ENCODE results near the gene LRRC1.

Gene LRRC1

DNA sequence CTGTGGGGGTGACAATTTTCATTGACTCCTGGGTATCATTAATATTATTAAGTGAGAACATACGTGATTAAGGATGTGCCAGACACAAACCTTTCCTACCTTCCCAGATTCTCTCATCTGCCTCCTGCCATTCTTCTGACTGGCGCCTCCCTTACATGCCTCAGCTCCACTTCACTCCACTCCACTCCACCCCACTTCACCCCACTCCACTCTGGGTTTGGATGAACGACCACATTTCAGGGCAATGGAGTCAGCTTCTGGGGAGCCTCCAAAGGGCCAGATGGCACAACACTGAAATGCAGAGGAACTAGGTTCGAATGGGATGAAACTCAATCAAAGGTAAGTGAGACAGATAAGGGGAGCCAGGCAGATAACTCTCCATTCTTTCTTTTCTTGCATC is 40.5 kb upstream of the LRRC1 start:
- H3K4me3 ChIP-seq (ENCODE audit: low read depth, low read length), result no peak overlapping the region
- TF ChIP-seq, protein P1, sequence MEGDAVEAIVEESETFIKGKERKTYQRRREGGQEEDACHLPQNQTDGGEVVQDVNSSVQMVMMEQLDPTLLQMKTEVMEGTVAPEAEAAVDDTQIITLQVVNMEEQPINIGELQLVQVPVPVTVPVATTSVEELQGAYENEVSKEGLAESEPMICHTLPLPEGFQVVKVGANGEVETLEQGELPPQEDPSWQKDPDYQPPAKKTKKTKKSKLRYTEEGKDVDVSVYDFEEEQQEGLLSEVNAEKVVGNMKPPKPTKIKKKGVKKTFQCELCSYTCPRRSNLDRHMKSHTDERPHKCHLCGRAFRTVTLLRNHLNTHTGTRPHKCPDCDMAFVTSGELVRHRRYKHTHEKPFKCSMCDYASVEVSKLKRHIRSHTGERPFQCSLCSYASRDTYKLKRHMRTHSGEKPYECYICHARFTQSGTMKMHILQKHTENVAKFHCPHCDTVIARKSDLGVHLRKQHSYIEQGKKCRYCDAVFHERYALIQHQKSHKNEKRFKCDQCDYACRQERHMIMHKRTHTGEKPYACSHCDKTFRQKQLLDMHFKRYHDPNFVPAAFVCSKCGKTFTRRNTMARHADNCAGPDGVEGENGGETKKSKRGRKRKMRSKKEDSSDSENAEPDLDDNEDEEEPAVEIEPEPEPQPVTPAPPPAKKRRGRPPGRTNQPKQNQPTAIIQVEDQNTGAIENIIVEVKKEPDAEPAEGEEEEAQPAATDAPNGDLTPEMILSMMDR (IDR thresholded peaks at IDR 0.05; ENCODE audit: low read depth, low read length, missing control alignments), result no peak
- no peak for DNase-seq (ENCODE audit: low read depth)

DNA sequence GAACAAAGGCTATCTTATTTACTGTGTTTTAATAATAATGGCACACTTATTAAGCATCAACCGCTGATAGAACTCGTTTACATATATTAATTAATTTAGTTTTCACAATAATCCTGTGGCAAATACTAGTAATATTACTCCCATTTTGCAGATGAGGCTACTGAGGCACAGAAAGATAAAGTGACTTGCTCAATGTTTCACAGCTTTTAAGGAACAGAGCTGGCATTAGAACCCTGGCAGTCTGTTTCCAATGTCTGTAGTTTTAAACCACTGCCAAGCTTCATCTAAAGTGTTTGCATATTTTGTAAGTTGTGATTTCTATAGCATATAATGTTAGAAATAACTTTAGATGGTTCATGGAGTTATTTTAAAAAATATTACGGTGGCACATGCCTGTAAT is 38.4 kb upstream of the LRRC1 start:
- TF ChIP-seq, protein P1 (IDR thresholded peaks at IDR 0.05; ENCODE audit: low read depth, low read length, missing control alignments), result no peak
- no peak overlapping the region for H3K4me3 ChIP-seq (ENCODE audit: low read depth, low read length)

DNA sequence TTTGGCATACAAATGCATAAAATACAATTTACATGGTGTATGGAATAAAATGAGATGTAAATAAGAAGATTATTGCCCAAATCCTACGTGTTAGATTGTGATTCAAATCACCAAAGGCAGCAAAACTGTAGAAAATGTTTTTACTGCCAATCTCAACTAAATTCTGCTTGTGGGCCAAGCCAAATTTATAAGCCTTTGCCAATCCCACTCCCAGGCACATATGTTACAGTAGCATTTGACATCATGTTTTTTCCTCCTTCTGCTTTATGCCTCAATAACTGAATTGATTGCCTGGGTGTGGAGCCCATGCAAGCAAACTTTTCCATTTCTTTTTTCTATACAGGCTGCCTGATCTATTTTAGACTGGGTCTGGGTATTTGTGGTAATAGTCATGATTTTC is 36.3 kb upstream of the LRRC1 start:
- no peak for DNase-seq (ENCODE audit: low read depth)
- TF ChIP-seq, protein P1 (IDR thresholded peaks at IDR 0.05; ENCODE audit: low read depth, low read length, missing control alignments), result no peak

More for the DNA sequence above, 38.4 kb upstream of the LRRC1 start:
- no peak for DNase-seq (ENCODE audit: low read depth)

DNA sequence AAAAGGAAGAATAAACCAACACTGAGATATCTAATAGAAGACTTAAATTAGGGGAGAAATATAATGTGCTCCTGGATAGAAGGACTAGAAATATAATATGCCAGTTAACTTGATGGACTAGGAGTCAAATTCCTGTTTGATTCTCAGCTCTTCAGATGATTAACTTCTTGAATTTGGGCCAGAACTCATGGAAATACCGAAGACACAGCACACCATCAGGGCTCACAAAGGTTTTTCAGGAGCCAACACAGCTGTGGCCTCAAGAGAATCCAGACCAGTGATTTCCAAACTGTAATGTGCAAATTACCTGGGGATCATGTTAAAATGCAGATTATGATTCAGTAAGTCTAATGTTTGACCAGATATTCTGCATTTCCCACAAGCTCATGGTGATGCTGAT is 33.8 kb upstream of the LRRC1 start:
- TF ChIP-seq, protein P1 (IDR thresholded peaks at IDR 0.05; ENCODE audit: low read depth, low read length, missing control alignments), result no peak
- no peak for DNase-seq (ENCODE audit: low read depth)
- no peak overlapping the region for H3K4me3 ChIP-seq (ENCODE audit: low read depth, low read length)

More for the DNA sequence above, 36.3 kb upstream of the LRRC1 start:
- no peak overlapping the region for H3K4me3 ChIP-seq (ENCODE audit: low read depth, low read length)

DNA sequence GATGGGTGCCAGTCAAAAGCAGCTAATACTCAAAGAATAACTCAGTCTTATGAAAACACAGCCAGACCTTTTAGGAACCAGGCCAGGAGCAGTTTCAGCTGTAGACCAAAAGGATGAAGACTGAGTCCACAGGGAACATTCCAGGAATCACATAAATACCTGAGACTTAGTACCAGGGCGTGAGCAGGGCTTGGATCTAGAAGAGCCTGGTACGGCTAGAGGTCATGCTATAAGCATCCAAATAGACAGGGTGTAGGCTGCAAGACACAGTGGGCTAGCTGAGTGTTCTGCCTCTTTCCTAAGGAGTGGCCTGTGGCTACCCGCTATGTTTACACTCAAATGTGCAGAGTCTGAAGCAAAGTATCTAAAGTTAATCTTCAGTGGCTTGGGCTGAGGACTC is 29.5 kb upstream of the LRRC1 start:
- H3K4me3 ChIP-seq (ENCODE audit: low read depth, low read length), result no peak overlapping the region
- TF ChIP-seq, protein P1 (IDR thresholded peaks at IDR 0.05; ENCODE audit: low read depth, low read length, missing control alignments), result no peak
- DNase-seq (ENCODE audit: low read depth), result no peak

DNA sequence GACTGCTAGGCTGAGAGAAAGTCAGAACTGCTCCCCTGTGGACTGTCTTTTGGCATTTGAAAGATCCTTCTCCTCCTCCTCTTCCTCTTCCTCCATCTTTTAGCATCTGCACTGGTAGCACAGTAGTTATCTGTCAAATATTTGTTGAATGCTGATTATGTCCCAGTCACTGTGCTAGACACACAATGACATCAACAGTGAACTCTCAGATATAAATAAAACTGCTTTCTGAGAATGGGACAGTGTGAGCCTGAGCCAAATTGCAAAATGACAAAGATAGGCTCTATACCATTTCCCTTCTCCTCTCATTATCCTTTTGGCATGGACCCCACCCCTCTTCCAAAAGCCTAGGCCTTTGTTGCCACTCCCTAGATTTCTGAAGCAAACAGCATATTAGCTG is 27.9 kb upstream of the LRRC1 start:
- no peak overlapping the region for H3K4me3 ChIP-seq (ENCODE audit: low read depth, low read length)
- TF ChIP-seq, protein P1 (IDR thresholded peaks at IDR 0.05; ENCODE audit: low read depth, low read length, missing control alignments), result no peak
- no peak for DNase-seq (ENCODE audit: low read depth)

DNA sequence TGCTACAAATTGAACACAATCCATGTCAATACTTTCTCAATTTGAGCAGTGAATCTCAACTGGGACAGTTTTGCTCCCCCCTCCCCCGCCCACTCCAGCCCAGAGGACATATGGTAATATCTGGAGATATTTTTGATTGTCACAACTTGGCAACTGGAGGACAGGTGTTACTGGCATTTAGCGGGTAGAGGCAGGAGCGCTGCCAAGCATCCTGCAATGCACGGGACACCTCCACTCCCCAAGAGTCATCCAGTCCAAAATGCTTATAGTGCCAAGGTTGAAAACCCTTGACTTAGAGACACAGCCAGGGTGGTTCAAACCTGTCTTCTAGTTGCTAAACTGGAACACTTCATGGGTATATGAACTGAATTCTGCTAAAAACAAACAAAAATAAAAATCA is 26.9 kb upstream of the LRRC1 start:
- H3K4me3 ChIP-seq (ENCODE audit: low read depth, low read length), result no peak overlapping the region
- TF ChIP-seq, protein P1 (IDR thresholded peaks at IDR 0.05; ENCODE audit: low read depth, low read length, missing control alignments), result no peak
- no peak for DNase-seq (ENCODE audit: low read depth)
